HG03280 (cell line): ENCODE results near the gene NDRG3.
A peak's percentile ranks its signal among the peaks of the same experiment; 100 is the strongest.

Source experiments
- ATAC-seq: cut with Tn5 transposase; IDR thresholded peaks from one replicate; pipeline ENCODE4 v1.9.1; 2021; ENCODE audit warnings: mild to moderate bottlenecking, moderate library complexity; ENCODE audit not compliant: unreplicated experiment

The NDRG3 gene

GRCh38 chr20:36745927-36746659 is at the start of gene NDRG3:
Gene NDRG3 (minus strand): TSS chr20:36746090. CDS start chr20:36721735, 24,355 bp downstream.
- peak; percentile 92 for ATAC-seq

- ATAC-seq: no peak
Observed at GRCh38 chr20:36794116-36794474, 48.2 kb upstream of the NDRG3 start.

GRCh38 chr20:36793294-36794115 is 47.6 kb upstream of the NDRG3 start:
- ATAC-seq: no peak

GRCh38 chr20:36792422-36792821 is 46.5 kb upstream of the NDRG3 start:
- ATAC-seq: no peak

GRCh38 chr20:36791862-36792261 is 46.0 kb upstream of the NDRG3 start:
- ATAC-seq: no peak

- no peak for ATAC-seq
Observed at GRCh38 chr20:36786663-36787062, 40.8 kb upstream of the NDRG3 start.

- no peak for ATAC-seq
Observed at GRCh38 chr20:36786246-36786645, 40.4 kb upstream of the NDRG3 start.

GRCh38 chr20:36785308-36785707 is 39.4 kb upstream of the NDRG3 start:
- no peak for ATAC-seq

GRCh38 chr20:36784900-36785299 is 39.0 kb upstream of the NDRG3 start:
- no peak for ATAC-seq

- no peak for ATAC-seq
Observed at GRCh38 chr20:36784116-36784515, 38.2 kb upstream of the NDRG3 start.

- no peak for ATAC-seq
Observed at GRCh38 chr20:36779656-36780025, 33.8 kb upstream of the NDRG3 start.

GRCh38 chr20:36778831-36779655 is 33.2 kb upstream of the NDRG3 start:
- ATAC-seq: no peak

GRCh38 chr20:36777576-36777975 is 31.7 kb upstream of the NDRG3 start:
- ATAC-seq: no peak

- ATAC-seq: no peak
Observed at GRCh38 chr20:36777167-36777566, 31.3 kb upstream of the NDRG3 start.

GRCh38 chr20:36775826-36776225 is 29.9 kb upstream of the NDRG3 start:
- no peak for ATAC-seq

- ATAC-seq: no peak
Observed at GRCh38 chr20:36775196-36775595, 29.3 kb upstream of the NDRG3 start.

GRCh38 chr20:36773597-36774390 is 27.9 kb upstream of the NDRG3 start, which contains the start of gene DSN1:
Gene DSN1 (minus strand): TSS chr20:36773763. CDS start chr20:36771458, 2,305 bp downstream.
- ATAC-seq: peak; percentile 88

- peak; percentile 9 for ATAC-seq
Observed at GRCh38 chr20:36773107-36773596, 27.3 kb upstream of the NDRG3 start.

- ATAC-seq: no peak
Observed at GRCh38 chr20:36770680-36771079, 24.8 kb upstream of the NDRG3 start.

- no peak for ATAC-seq
Observed at GRCh38 chr20:36768768-36769430, 23.0 kb upstream of the NDRG3 start.
